HG02571 (cell line): ENCODE data around the gene C17orf114.

Experiments
- ATAC-seq: cut with Tn5 transposase; IDR thresholded peaks from one replicate; pipeline ENCODE4 v1.9.1; 2021; ENCODE audit warnings: mild to moderate bottlenecking, moderate library complexity; ENCODE audit not compliant: unreplicated experiment

The C17orf114 gene

GRCh38 chr17:4788159-4788806 lies 13.8 kb downstream of the C17orf114 start:
- ATAC-seq = no peak

GRCh38 chr17:4786516-4786915 lies 15.6 kb downstream of the C17orf114 start:
- no peak for ATAC-seq

DNA sequence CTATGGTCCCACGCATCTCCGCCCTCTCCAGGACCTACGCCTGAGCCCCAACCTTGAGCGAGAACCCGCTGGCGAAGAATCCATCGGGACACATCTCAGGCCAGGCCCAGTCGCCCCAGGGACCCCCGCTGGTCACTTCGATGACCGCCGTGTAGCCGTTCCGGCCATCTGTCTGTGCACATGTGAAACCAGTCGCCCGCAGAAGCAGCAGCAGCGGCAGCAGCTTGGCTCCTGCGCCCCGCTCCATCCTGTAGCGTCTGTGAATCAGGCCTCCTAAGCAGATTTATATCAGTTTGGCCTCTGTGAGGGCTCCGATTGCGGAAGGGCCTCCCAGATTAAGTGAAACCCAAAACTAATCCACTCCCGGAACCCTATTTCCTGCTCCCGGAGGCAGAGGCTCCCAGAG lies 16.0 kb downstream of the C17orf114 start, which contains the start of gene VMO1:
Gene VMO1, minus strand, starts transcription at position 259 of the 406 bp plus-strand sequence. Its CDS starts 12 bp downstream, at position 247.
- ATAC-seq = no peak

GRCh38 chr17:4785311-4786105 lies 16.6 kb downstream of the C17orf114 start:
- ATAC-seq = no peak

DNA sequence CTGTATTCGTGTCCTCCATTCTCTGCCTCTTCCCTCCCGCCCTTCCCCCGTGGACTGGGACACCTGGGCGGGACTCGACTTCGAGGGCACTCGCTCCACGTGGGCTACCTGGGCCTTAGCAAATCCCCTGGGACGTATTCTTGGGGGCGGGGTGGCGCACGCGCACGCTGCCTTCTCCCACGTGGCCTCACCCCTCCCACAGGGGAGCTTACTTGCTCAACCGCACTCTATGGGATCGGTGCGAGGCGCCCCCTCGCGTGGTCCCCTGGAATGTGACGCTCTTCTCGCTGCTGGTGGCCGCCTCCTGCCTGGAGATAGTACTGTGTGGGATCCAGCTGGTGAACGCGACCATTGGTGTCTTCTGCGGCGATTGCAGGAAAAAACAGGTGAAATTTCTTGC lies 19.5 kb downstream of the C17orf114 start:
- no peak for ATAC-seq

DNA sequence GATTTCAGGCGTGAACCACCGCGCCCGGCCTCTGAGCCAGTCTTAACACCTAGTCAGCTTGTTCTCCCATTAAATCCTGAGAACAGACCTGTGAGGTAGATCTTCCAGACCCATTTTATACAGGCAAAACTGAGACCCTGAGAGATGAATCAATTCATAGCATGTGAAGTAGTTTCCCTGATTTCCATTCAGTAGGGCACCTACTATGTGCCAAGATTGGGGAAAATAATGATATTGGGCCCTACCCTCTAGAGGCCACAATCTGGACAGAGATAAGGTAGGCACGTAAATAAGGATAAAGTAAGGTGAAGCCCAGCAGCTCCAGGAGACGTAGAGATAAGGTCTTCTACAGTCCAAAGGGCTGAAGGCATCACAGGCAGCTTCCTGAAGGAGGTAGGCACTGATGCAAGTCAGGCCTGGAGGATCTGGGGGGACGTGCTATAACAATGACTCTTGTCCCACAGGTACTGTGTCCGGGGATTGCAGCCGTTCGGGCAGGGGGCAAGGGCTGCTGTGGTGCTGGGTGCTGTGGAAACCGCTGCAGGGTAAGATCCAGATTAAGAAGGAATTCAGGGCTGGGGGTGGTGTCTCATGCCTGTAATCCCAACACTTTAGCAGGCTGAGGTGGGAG lies 21.7 kb downstream of the C17orf114 start:
- no peak for ATAC-seq

- no peak for ATAC-seq
Measured at GRCh38 chr17:4777969-4778760, 24.0 kb downstream of the C17orf114 start.

- no peak for ATAC-seq
Measured at GRCh38 chr17:4772235-4772613, 29.9 kb downstream of the C17orf114 start.

GRCh38 chr17:4771519-4772234 lies 30.5 kb downstream of the C17orf114 start, which contains the start of gene TM4SF5:
TM4SF5 (plus strand) TSS chr17:4771886; CDS start chr17:4771923, 37 bp downstream.
- ATAC-seq = no peak

DNA sequence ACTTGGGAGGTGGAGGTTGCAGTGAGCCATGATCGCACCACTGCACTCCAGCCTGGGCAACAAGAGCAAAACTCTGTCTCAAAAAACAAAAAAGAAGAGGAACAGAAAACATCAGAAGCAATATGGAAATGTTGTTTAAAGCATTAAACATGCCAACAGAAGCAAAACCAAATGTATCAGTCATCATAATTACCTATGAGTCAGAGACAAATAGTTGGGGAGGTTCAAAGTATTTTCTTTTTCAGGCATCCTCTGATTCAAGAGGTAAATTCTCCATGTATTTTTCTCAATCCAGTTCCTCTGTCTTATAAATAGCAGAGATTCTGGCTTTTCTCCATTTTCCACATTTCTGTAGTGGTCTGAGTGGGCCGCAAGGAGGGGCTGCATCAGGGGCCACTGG lies 32.5 kb downstream of the C17orf114 start:
- no peak for ATAC-seq

- ATAC-seq = no peak
Measured at GRCh38 chr17:4768298-4768697, 33.8 kb downstream of the C17orf114 start.

DNA sequence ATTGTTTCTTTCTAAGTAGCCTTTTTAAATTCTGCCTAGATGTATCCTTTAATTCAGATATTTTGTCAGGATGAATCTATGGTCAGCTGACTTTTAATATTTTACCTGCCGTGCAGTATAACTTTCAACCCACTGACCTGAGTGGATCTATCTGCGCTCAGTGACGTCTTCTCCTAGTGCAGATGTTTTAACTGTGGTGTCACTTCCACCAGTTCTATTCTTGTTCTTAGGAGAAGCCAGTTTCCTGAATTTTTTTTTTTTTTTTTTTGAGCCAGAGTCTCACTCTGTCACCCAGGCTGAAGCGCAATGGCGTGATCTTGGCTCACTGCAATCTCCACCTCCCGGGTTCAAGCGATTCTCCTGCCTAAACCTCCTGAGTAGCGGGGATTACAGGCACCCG lies 35.4 kb downstream of the C17orf114 start:
- ATAC-seq = no peak

DNA sequence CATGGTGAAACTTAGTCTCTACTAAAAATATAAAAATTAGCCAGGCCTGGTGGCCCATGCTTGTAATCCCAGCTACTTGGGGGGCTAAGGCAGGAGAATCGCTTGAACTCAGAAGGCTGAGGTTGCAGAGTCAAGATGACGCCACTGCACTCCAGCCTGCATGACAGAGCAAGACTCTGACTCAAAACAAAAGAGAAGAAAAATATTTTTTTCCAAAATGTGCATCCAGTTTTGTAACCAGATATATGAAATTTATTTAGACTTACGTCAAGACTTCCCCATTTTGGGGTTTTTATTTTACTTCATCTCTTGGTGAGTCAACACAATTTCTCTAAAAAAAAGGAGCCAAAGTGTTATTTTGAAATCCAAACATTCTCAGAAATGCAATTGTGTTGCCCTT lies 35.9 kb downstream of the C17orf114 start:
- no peak for ATAC-seq

DNA sequence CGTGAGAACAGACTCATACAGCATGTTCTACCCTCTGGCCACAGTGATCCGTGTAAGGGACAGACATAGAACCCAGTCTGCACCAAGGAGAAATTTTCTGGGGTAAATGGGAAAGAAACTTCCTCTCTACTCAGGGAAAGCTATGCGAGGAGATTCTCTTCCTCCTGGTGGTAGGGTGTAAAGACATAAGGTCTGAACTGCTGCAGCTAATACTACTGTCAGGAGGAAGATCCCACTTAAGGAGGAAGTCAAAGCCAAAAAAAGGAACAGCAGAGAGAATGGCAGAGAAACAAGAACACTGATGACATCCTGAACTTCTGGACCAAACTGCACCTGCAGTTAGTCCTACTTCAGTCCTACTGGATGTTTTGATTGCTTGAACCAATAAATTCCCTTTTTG lies 37.5 kb downstream of the C17orf114 start:
- ATAC-seq = no peak

GRCh38 chr17:4759776-4760236 lies 42.3 kb downstream of the C17orf114 start:
- no peak for ATAC-seq

GRCh38 chr17:4753392-4753791 lies 48.7 kb downstream of the C17orf114 start:
- ATAC-seq = no peak

GRCh38 chr17:4751932-4752331 lies 50.2 kb downstream of the C17orf114 start:
- no peak for ATAC-seq
